ENCODE measurements around the gene RAB43. TPM values are rescaled to one million over a fixed set of nuclear protein-coding genes. Genes with fewer than 3 reads are reported as not detected.
A peak's percentile ranks its signal among the peaks of the same experiment; 100 is the strongest.

RAB43 gene
- polyA plus RNA-seq, 2 of the 4 experiments (the other 2 are of a cell fraction), result 1.6 to 2.9 TPM

DNA sequence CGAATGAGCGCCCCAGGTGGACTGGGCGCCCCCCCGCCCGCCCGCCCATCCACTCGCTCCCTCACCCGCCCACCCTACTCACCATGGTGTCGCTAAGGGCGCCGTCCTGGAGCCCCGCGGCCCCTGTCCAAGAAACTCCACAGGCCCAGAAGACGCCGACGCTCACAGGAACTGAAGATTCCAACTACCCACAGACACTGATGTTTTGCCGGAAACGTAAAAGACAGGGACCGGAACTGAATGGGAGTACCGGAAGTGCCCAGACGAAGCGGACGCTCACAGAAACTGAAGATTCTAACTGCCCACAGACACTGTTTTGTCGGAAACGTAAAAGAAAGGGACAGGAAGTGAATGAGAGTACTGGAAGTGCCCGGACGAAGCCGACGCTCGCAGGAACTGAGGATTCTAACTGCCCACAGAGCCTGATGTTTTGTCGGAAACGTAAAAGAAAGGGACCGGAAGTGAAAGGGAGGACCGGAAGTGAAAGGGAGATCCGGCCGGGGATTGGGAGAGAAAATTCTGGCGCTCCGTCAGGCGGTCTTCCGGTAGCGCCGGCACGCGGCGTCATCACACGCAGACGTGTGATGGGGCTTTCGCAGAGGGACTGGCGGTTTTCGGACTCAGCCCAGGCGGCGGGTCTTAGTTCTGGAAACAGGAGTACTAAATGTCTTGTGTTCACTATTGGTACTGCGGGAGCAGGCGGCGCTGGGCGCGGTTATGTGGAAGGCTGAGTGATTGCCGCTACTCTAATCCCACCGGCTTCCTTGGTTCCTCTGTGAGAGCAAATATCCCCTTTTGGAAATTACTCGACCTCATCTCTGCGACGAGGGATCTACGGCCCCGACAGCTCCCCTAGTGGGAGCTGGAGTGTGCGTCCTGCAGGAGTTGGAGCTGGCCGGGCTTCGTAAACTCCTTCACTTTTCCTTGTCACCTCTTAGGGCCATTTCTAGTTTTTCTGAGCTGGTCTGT, 39.6 kb upstream of the RAB43 start, which contains the start of gene ISY1:
ISY1 (minus strand) TSS at position 173 of the 969 bp plus-strand sequence; CDS start at position 85, 88 bp downstream.
- ChIA-PET POLR2A (interaction anchor here (0.6 to 2.2 kb wide), 10 partner anchors 23 to 191 kb away, joined by 3 to 24 read pairs (median 7); partner anchors contain the start of genes CNBP, COPG1 and RAB43), CTCF (interaction anchor here (0.6 to 4.3 kb wide), 19 partner anchors 10 to 191 kb away, joined by 3 to 83 read pairs (median 4); partner anchors contain the start of gene COPG1)
- Histone ChIP-seq H3K4me2 (peak within 1 kb of the TSS; percentile 95), H3K4me1 (peaks cover 16% of the 10 kb centered on the region; the same call in 2 of the 3 replicates), H3K9me3 (no peaks in the 10 kb centered on the region), H3K27ac (peak within 1 kb of the TSS; percentile 95 to 100), H3K4me3 (peak within 1 kb of the TSS; percentile 85)
- DNase-seq (ENCODE audit: low read depth in 1 of 2, low spot score in 1 of 2) (peak; percentile 91 to 95), ATAC-seq (peak; percentile 87 to 89), FAIRE-seq (no peak)
- TF ChIP-seq JUN (IDR thresholded peaks at IDR 0.05) (peak in 1 of 2 experiments; percentile 77; a peak in 4 of 5 replicates), ELK1 (IDR thresholded peaks at IDR 0.05; ENCODE audit: low read depth, low read length) (0 out of 2 replicates have a peak, but pooled peaks have one; percentile 67), SMC3 (IDR thresholded peaks at IDR 0.05) (peak; percentile 42; the same call in 2 of the 3 replicates), RAD21 (conservative IDR thresholded peaks at IDR 0.05 in 1 of 2, IDR thresholded peaks at IDR 0.05 in 1 of 2) (peak; percentile 32 to 42; a peak in 3 of 5 replicates), BCL3 (IDR thresholded peaks at IDR 0.05) (peak; percentile 73), POLR2A (IDR thresholded peaks at IDR 0.05; ENCODE audit: low read length) (peak; percentile 36; the same call in 1 of the 2 replicates), PHF8 (IDR thresholded peaks at IDR 0.05; ENCODE audit: borderline replicate concordance, low read depth) (peak; percentile 66), TFCP2L1 (CRISPR knock-in tag; IDR thresholded peaks at IDR 0.05) (no peak), KDM1A (IDR thresholded peaks at IDR 0.05; ENCODE audit: low read depth) (no peak), JUNB (IDR thresholded peaks at IDR 0.05) (no peak), MYC (IDR thresholded peaks at IDR 0.05; ENCODE audit: borderline replicate concordance, low read length) (peak; percentile 70), RFX5 (IDR thresholded peaks at IDR 0.05) (no peak), E2F6 (IDR thresholded peaks at IDR 0.05; ENCODE audit: borderline replicate concordance, low read depth) (peak; percentile 63), KDM5A (IDR thresholded peaks at IDR 0.05) (peak; percentile 89)
- TF ChIP-seq, protein P1, sequence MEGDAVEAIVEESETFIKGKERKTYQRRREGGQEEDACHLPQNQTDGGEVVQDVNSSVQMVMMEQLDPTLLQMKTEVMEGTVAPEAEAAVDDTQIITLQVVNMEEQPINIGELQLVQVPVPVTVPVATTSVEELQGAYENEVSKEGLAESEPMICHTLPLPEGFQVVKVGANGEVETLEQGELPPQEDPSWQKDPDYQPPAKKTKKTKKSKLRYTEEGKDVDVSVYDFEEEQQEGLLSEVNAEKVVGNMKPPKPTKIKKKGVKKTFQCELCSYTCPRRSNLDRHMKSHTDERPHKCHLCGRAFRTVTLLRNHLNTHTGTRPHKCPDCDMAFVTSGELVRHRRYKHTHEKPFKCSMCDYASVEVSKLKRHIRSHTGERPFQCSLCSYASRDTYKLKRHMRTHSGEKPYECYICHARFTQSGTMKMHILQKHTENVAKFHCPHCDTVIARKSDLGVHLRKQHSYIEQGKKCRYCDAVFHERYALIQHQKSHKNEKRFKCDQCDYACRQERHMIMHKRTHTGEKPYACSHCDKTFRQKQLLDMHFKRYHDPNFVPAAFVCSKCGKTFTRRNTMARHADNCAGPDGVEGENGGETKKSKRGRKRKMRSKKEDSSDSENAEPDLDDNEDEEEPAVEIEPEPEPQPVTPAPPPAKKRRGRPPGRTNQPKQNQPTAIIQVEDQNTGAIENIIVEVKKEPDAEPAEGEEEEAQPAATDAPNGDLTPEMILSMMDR (IDR thresholded peaks at IDR 0.05), result peak; percentile 58
- TF ChIP-seq, protein P2, sequence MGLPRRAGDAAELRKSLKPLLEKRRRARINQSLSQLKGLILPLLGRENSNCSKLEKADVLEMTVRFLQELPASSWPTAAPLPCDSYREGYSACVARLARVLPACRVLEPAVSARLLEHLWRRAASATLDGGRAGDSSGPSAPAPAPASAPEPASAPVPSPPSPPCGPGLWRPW (IDR thresholded peaks at IDR 0.05), result no peak
- TF ChIP-seq, protein P3, sequence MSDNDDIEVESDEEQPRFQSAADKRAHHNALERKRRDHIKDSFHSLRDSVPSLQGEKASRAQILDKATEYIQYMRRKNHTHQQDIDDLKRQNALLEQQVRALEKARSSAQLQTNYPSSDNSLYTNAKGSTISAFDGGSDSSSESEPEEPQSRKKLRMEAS (IDR thresholded peaks at IDR 0.05), result peak; percentile 90
- WGBS (ENCODE audit: missing lambda C conversion rate), result under 1% methylated on average over 48 of the region's 67 CpGs

- POLR2A ChIA-PET, result no interaction called here
- DNase-seq (ENCODE audit: low read depth in 1 of 2, low spot score in 1 of 2) (no peak), FAIRE-seq (no peak), ATAC-seq (no peak)
- Histone ChIP-seq H3K4me2 (no peak overlapping the region), H3K4me3 (no peak overlapping the region), H3K9me3 (no peaks in the 10 kb centered on the region), H3K27ac (no peak overlapping the region), H3K4me1 (no peaks in the 10 kb centered on the region)
- CTCF ChIA-PET, result interaction anchor here (0.9 to 2.1 kb wide), 3 partner anchors 80 to 174 kb away, joined by 3 to 4 read pairs (median 4); no protein-coding TSS in a partner anchor
- TF ChIP-seq CEBPB (IDR thresholded peaks at IDR 0.05) (no peak), ATOH8 (CRISPR knock-in tag; IDR thresholded peaks at IDR 0.05; ENCODE audit: low read depth) (no peak), MYC (IDR thresholded peaks at IDR 0.05; ENCODE audit: borderline replicate concordance, low read length) (no peak), RAD21 (conservative IDR thresholded peaks at IDR 0.05 in 1 of 2, IDR thresholded peaks at IDR 0.05 in 1 of 2) (no peak), HOXA7 (CRISPR knock-in tag; IDR thresholded peaks at IDR 0.05) (no peak), ESRRA (IDR thresholded peaks at IDR 0.05; ENCODE audit: borderline replicate concordance, low read length) (no peak), HEYL (CRISPR knock-in tag; IDR thresholded peaks at IDR 0.05) (no peak), EHMT2 (IDR thresholded peaks at IDR 0.05; ENCODE audit: low read depth) (no peak), FOSB (CRISPR knock-in tag; IDR thresholded peaks at IDR 0.05) (no peak), SREBF2 (IDR thresholded peaks at IDR 0.05) (no peak), HOXB13 (CRISPR knock-in tag; IDR thresholded peaks at IDR 0.05; ENCODE audit: low read depth) (no peak), SMC3 (IDR thresholded peaks at IDR 0.05) (no peak), CHD4 (IDR thresholded peaks at IDR 0.05; ENCODE audit: borderline replicate concordance) (no peak), POLR2A (IDR thresholded peaks at IDR 0.05; ENCODE audit: low read length) (no peak), MAFK (IDR thresholded peaks at IDR 0.05; ENCODE audit: partially characterized antibody) (no peak), RNF2 (IDR thresholded peaks at IDR 0.05; ENCODE audit: borderline replicate concordance, low read depth) (no peak), KDM5A (IDR thresholded peaks at IDR 0.05) (no peak)
Observed at GRCh38 chr3:129144786-129145185, 23.2 kb upstream of the RAB43 start.
